ENCODE data around the gene PRKAR2B.

- TF ChIP-seq EZH2 (IDR thresholded peaks at IDR 0.05; ENCODE audit: borderline replicate concordance, insufficient read depth, low read length, poor library complexity, severe bottlenecking), result no peak
- TF ChIP-seq CTCF (IDR thresholded peaks at IDR 0.05; ENCODE audit: poor library complexity, severe bottlenecking), result no peak
- TF ChIP-seq REST (IDR thresholded peaks at IDR 0.05; ENCODE audit: borderline replicate concordance), result no peak
- TF ChIP-seq RAD21 (conservative IDR thresholded peaks at IDR 0.05), result no peak
- no peak for TF ChIP-seq TAF1 (IDR thresholded peaks at IDR 0.05; ENCODE audit: low read depth)
- no peak for TF ChIP-seq POLR2AphosphoS5 (IDR thresholded peaks at IDR 0.05)
- no peak for TF ChIP-seq SMC3 (conservative IDR thresholded peaks at IDR 0.05; ENCODE audit: poor library complexity)
- no peak for TF ChIP-seq EP300 (conservative IDR thresholded peaks at IDR 0.05; ENCODE audit: poor library complexity, severe bottlenecking)
These were observed 75.0 kb downstream of the PRKAR2B start for GRCh38 chr7:107119376-107120105.
